IPS DF 4.7 (cell line): ENCODE data around the gene CELF5.
"Not testable (repeated sequence)": the region's sequence is repeated elsewhere in the genome, so short reads cannot be mapped to it uniquely, and the experiment has no call there.

ENCODE experiments used
- DNase-seq: peaks from one replicate; pipeline ENCODE4 v3.0.0-alpha.2; 2013; ENCODE audit warnings: low spot score; ENCODE audit errors: extremely low read depth

Gene CELF5

DNA sequence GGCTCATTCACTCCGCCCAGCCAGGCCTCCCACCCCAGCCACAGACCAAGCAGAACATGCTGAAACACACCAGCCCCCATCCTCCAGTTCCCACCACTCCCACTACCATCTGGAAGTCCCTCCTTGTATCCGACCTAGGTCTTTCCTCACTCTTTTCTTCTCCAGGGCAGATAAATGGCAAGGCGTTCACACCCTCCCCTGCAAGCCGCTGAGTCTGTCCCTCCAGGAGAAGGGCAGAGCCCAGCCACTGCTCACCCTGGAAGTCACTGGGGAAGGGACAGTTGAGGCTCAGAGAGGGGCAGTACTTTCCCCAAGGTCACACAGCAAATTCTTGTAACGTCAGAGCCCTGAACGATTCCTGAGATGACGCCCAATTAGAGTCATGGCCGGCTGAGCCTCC is 96.4 kb downstream of the CELF5 start:
- no peak for DNase-seq

DNA sequence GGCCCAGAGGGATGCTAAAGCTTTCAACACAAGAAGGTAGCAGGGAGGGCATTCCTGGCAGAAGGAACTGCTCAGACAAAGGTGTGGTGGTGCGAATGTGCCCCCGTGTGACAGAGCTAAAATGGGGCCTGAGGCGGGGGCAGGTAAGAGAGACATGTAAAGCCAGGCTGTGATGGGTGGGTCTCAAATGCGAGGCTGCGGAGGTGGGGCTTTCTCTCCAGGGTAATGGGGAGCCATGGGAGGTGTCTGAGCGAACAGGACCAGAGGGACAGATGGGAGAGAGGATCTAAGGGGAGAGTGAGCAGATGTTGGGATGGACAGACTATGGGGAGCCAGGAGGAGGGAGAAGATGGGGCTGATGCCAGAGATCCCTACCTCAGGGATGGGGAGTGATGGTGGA is 97.2 kb downstream of the CELF5 start:
- DNase-seq: no peak

DNA sequence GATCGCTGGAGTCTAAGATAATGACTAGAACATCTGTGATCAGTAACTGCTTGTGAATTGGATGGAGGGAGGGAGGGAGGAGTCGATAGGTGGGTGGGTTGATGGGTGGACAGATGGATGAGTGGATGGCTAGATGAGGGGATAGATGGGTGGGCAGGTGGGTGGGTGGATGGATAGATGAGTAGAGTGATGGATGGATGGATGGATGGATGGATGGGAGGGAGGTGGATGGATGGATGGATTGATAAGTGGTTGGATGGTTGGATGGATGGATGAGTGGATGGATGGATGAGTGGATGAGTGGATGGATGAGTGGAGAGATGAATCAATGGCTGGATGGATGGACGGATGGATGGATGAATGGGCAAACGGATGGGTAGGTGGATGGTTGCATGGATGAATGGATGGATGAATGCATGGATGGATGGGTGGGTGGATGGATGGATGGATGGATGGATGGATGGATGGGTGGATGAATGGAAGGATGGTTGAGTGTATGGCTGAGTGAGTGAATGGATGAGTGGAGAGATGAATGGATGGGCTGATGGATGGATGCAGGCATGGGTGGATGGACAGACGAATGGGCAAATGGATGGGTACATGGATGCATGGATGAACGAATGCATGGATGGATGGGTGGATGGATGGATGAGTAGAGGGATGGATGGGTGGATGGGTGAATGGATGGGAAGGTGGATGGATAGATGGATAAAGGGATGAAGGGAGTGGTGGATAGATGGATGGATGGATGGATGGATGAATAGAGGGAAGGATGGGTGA is 97.9 kb downstream of the CELF5 start:
- DNase-seq: no peak

- no peak for DNase-seq
Observed at GRCh38 chr19:3323026-3323425, 98.6 kb downstream of the CELF5 start.

GRCh38 chr19:3323658-3324057 is 99.2 kb downstream of the CELF5 start:
- DNase-seq: no peak

- DNase-seq: no peak
Observed at GRCh38 chr19:3324405-3324856, 100.0 kb downstream of the CELF5 start.

DNA sequence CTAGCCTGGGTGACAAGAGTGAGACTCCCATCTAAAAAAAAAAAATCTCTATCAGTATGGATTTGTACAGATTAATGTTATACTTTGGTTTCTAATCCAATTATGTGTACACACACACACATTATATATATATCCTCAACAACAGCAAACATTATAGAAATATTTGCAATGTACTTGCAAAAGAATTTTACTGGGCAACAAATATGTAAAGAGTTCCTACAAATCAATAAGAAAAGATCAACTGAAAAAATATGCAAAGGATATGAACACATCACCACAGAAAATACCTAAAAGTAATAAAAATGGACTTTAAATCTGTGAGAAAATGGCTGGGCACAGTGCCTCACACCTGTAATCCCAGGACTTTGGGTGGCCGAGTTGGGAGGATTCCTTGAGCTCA is 101.0 kb downstream of the CELF5 start:
- no peak for DNase-seq

GRCh38 chr19:3328743-3329142 is 104.3 kb downstream of the CELF5 start:
- DNase-seq: no peak

DNA sequence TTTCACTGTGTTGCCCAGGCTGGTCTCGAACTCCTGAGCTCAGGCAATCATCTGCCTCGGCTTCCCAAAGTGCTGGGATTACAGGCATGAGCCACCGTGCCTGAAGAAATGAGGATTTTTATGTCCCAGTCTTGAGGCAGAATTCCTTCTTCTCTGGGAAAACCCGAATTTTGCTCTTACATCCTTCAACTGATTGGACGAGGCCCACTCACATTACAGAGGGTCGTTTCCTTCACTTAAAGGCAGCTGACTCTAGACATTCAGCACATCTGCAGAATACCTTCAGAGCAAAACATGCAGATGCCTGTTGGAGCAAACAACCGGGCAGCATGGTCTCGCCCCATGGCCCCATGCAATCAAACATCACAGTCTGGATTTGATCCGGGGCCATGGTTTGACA is 105.6 kb downstream of the CELF5 start:
- no peak for DNase-seq

- not testable (repeated sequence) for DNase-seq
Observed at GRCh38 chr19:3332232-3332631, 107.8 kb downstream of the CELF5 start.

DNA sequence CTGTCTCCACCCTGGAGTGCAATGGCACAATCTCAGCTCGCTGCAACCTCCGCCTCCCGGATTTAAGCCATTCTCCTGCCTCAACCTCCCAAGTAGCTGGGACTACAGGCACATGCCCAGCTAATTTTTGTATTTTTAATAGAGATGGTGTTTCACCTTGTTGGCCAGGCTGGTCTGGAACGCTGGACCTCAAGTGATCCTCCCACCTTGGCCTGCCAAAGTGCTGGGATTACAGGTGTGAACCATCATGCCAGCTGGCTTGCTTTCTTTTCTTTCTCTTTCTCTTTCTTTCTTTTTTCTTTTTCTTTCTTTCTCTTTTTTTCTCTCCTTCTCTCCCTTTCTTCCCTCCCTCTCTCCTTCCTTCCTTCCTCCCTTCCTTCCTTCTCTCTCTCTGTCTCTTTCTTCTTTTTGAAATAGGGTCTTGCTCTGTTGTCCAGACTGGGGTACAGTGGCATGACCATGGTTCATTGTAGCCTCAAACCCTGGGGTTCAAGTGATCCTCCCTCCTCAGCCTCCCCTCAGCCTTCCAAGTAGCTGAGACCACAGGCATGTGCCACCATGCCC is 108.6 kb downstream of the CELF5 start:
- DNase-seq: no peak

DNA sequence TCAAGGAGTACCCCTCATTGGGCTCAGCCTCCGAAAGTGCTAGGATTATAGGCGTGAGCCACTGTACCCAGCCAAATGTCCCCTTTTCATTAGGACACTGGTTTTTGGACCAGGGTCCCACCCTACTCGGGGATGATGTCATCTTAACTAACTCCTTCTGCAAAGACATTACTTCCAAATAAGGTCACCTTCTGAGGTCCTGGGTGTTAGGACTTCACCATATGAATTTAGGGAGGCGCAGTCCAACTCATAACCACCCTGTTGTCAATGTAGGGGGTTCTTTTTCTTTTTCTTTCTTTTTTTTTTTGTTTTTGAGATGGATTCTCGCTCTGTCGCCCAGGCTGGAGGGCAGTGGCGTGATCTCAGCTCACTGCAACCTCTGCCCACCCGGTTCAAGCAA is 109.2 kb downstream of the CELF5 start:
- DNase-seq: no peak

GRCh38 chr19:3334749-3335430 is 110.4 kb downstream of the CELF5 start:
- not testable (repeated sequence) for DNase-seq

DNA sequence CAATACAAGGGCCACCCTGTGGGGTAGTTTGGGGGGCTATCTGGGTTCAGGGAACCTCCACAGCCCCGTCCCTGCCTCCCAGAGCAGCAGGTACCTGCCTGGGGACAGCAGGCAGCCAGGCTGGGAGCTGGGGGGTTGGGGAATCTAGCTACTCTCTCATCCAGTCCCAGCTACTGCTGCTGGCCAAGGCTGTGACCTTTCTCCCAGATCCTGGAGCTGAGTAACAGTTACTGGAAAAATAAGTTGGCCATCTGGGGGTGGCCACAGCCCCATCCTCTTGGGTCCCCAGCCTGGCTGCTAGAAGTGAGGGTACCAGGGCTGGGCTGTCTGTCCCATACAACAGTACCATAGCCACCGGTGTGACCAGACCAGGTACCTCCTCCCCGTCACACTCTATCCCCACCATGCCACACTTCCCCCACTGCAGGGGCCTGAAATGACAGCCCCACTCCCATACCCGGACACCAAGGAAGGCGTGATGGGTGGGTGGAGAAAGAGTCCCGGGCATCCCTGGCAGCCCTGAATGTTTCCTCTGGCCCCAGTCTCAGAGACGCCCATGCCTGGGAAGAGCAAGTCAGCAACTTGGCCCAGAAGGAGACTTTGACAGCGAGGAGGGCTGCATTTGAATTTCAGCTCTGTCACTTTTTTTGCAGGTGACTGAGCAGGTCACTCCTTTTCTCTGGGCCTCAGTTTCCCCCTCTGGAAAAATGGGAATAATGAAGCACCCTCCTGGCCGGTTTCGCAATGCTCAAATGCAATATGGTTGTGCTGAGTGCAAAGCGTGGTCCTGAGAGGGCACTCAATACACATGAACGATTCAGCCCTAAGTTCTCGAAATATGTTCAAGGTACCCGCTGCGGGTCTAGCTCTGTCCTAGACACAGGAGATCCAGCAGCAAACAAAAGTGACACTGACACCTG is 111.2 kb downstream of the CELF5 start:
- DNase-seq: no peak

GRCh38 chr19:3336351-3336679 is 111.9 kb downstream of the CELF5 start:
- no peak for DNase-seq

DNA sequence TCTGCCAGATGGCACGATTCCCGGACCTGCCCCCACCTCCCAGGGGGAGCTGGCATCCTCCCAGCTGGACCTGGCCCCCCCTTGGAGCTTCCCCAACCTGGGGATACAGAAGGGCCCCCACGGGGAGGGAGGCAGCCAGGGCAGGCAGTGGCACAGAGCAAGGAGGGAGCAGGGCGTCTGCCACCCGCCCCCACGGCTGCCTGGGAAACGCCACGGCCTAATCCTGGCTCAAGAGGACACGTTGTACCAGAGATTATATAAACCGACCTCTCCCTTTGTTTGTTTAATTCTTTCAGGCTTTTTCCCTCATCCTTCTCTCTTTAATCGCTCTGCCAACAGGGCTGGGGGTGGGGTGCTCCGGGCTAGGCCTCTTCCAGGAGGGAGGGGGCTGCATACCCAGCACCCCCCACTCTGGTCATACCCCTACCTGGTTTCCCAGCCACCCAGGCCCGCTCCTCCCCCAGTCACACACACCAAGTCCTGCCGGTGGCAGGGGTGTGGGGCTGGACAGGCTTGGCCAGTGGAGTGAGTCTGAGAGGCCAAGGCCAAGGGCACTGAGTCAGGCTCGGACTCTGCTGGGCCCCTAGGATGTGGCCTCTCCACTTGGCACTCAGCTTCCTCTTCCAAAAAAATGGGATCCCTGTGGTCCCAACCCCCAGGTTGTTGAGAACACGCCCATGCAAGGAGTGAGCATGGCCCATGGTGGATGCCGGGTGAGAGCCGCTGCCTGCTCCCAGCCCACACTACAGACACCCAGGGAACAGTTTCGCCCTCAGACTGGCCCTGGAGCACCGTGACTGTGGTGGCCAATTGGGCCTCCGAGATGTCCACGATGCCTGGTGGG is 112.4 kb downstream of the CELF5 start:
- no peak for DNase-seq

DNA sequence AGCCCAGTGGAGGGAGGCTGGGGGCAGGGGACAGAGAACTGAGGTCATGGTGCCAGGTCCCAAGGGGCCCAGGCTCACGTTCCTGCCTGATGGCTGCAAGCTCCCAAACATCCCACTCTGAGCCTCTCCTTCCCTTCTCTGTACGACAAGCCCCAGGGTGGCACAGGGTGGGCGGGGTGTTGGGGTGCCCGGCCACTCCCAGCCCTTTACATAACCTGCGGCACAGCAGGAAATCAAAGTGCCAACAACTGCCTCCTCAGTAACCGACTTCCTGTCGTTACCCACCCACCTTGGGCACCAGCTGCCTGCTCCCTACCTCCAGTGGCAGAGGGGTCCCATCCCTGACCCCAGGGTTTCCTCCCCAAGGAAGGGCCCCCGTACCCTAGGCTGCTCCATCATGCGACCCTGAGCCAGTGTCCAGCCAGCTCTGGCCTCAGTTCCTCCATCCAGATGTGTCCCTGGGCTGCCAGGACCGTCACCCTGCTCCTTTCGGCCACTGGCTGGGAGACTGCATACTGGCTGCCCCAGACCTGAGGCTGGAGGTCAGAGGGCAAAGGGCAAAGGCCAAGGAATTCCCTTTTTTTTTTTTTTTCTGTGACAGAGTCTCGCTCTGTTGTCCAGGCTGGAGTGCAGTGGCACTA is 114.2 kb downstream of the CELF5 start:
- no peak for DNase-seq

- DNase-seq: no peak
Observed at GRCh38 chr19:3340340-3340739, 115.9 kb downstream of the CELF5 start.

DNA sequence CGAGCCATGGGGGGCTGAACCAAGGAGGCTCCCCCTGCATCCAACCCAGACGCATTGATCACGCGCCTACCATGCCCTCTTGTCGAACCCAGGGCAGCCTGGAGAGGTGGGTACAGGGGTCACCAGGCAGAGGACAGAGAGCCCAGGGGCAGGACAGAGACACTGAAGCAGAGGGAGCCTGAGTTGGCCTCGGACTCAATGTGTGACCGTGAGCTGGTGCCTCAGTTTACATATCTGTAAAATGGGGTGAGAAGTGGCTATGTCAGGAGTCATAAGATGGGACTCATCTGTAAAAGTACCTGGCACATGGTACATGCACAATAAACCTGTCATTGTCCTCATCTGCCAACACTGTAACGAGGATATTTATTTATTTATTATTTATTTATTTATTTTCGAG is 117.8 kb downstream of the CELF5 start:
- DNase-seq: no peak

- not testable (repeated sequence) for DNase-seq
Observed at GRCh38 chr19:3342962-3343361, 118.5 kb downstream of the CELF5 start.
